HepG2 (cell line): ENCODE data around the gene FYTTD1. TPM values are rescaled to one million over a fixed set of nuclear protein-coding genes. Genes with fewer than 3 reads are reported as not detected.
"Not testable (repeated sequence)": the region's sequence is repeated elsewhere in the genome, so short reads cannot be mapped to it uniquely, and the experiment has no call there.

Source experiments
- ATAC-seq: fragments of 200-7000 bp; cut with Tn5 transposase; 3 replicates; pipeline ENCODE4 v1.9.1; 2020; ENCODE audit warnings: mild to moderate bottlenecking, moderate library complexity
- BruUV-seq: library from RNA; stranded (reverse); fragments of 400-500 nt; replicated peaks from 2 replicates; lab custom pipeline; 2021; lab: Mats Ljungman, UMichigan
- CTCF ChIA-PET: fragments of 300-600 bp; formaldehyde crosslinking; extraction: SDS; loops from one replicate; lab custom pipeline; 2021; ENCODE audit warnings: low total read pairs, inconsistent platforms, low intra/inter-chr PET ratio; lab: Yijun Ruan, JAX
- POLR2A ChIA-PET: fragments of 350-600 bp; sonication (Branson Sonifier 250); formaldehyde crosslinking; loops from one replicate; lab custom pipeline; 2020; ENCODE audit warnings: antibody characterized with exemption, inconsistent platforms; lab: Yijun Ruan, JAX
- DNase-seq: peaks from one replicate; pipeline ENCODE4 v3.0.0-alpha.2; 2015; ENCODE audit warnings: low spot score
- FAIRE-seq: peaks from 3 replicates; lab custom pipeline; 2011; peaks lifted over from hg19 to GRCh38; lab: Jason Lieb, UNC
- H2AFZ ChIP-seq: one replicate; pipeline ENCODE4 v1.6.1; 2011; ENCODE audit warnings: low read length, inconsistent platforms
- H3K27ac ChIP-seq: fragments of 300-600 bp; 3 replicates; pipeline ENCODE4 v1.8.0; 2011; ENCODE audit warnings: mixed run types, mild to moderate bottlenecking, mixed read lengths, low read length, inconsistent platforms; ENCODE audit not compliant: insufficient read depth; ENCODE audit errors: extremely low read length
- H3K27me3 ChIP-seq, 2 experiments: fragments of 200-600 bp in 1 of 2; 2 replicates in 1 of 2; 3 replicates in 1 of 2; pipeline versions ENCODE4 v1.6.0 to v1.8.0; 2011; ENCODE audit warnings: low read length in 2 of 2, mild to moderate bottlenecking in 2 of 2, moderate library complexity in 2 of 2, inconsistent platforms in 1 of 2; ENCODE audit not compliant: insufficient read depth in 2 of 2, control insufficient read depth in 1 of 2
- H3K36me3 ChIP-seq, 2 experiments: fragments of 200-600 bp in 1 of 2; replicated peaks in 1 of 2; 2 replicates in 1 of 2; 3 replicates in 1 of 2; pipeline versions ENCODE4 v1.5.1 to v1.8.0; 2011; ENCODE audit warnings: low read length in 2 of 2, inconsistent platforms in 1 of 2; ENCODE audit not compliant: insufficient read depth in 2 of 2, control insufficient read depth in 1 of 2
- H3K4me1 ChIP-seq: 2 replicates; pipeline ENCODE4 v1.5.1; 2012; ENCODE audit warnings: low read length, inconsistent platforms; ENCODE audit not compliant: insufficient read depth
- H3K4me2 ChIP-seq: 2 replicates; pipeline ENCODE4 v1.6.0; 2011; ENCODE audit warnings: low read depth, low read length, inconsistent platforms
- H3K4me3 ChIP-seq, 3 experiments: fragments of 200-600 bp in 1 of 3; sonication (generic), shearing (Covaris generic) in 1 of 3; replicated peaks in 1 of 3; 2 replicates each; pipeline ENCODE4 v1.5.1; 2011 to 2016; ENCODE audit warnings: low read length in 3 of 3, inconsistent platforms in 2 of 3, low read depth in 2 of 3, mild to moderate bottlenecking in 2 of 3, control low read depth in 1 of 3, mixed read lengths in 1 of 3; ENCODE audit not compliant: insufficient read depth in 1 of 3
- H3K79me2 ChIP-seq: one replicate; pipeline ENCODE4 v1.6.1; 2011; ENCODE audit warnings: low read length, inconsistent platforms; ENCODE audit not compliant: insufficient read depth
- H3K9ac ChIP-seq: 2 replicates; pipeline ENCODE4 v1.6.0; 2011; ENCODE audit warnings: mild to moderate bottlenecking, low read depth, low read length, inconsistent platforms; ENCODE audit not compliant: insufficient read depth
- H3K9me3 ChIP-seq: 2 replicates; pipeline ENCODE4 v1.5.1; 2012; ENCODE audit warnings: mild to moderate bottlenecking, low read length
- H4K20me1 ChIP-seq: 2 replicates; pipeline ENCODE4 v1.6.0; 2011; ENCODE audit warnings: inconsistent platforms, mild to moderate bottlenecking, low read length, moderate library complexity; ENCODE audit not compliant: insufficient read depth
- ASH2L ChIP-seq: fragments of 300-600, 200-600 bp; sonication (generic); IDR thresholded peaks from 2 replicates; pipeline ENCODE4 v1.7.0; 2017; ENCODE audit warnings: low read depth, mild to moderate bottlenecking, moderate library complexity, mixed read lengths, low read length; ENCODE audit not compliant: insufficient read length
- DMTF1 ChIP-seq: sonication (generic); formaldehyde crosslinking; IDR thresholded peaks from 2 replicates; pipeline ENCODE4 v1.4.0; 2020; ENCODE audit warnings: mild to moderate bottlenecking, missing genetic modification reagents
- DR1 ChIP-seq: sonication (generic); formaldehyde crosslinking; IDR thresholded peaks from 2 replicates; pipeline ENCODE4 v1.8.0; 2021; ENCODE audit warnings: mild to moderate bottlenecking, missing genetic modification reagents, inconsistent platforms
- ETV5 ChIP-seq: IDR thresholded peaks from 2 replicates; pipeline ENCODE4 v1.6.1; 2018; ENCODE audit warnings: missing biosample characterization, missing genetic modification reagents, inconsistent platforms, borderline replicate concordance
- HNF1A ChIP-seq, 2 experiments: sonication (generic) in 1 of 2; formaldehyde crosslinking in 1 of 2; IDR thresholded peaks; 2 replicates each; pipeline versions ENCODE4 v1.4.0 to v1.6.1; 2016 to 2020; ENCODE audit warnings: borderline replicate concordance in 1 of 2, low read depth in 1 of 2, mild to moderate bottlenecking in 1 of 2, missing genetic modification reagents in 1 of 2
- REXO4 ChIP-seq: sonication (generic); formaldehyde crosslinking; IDR thresholded peaks from 2 replicates; pipeline ENCODE4 v1.8.0; 2022; ENCODE audit warnings: missing genetic modification reagents, mild to moderate bottlenecking, borderline replicate concordance
- THAP11 ChIP-seq: IDR thresholded peaks from 2 replicates; pipeline ENCODE4 v1.6.1; 2016; ENCODE audit warnings: missing biosample characterization, missing genetic modification reagents
- U2AF1 ChIP-seq: fragments of 200-400 bp; formaldehyde crosslinking; optimal IDR thresholded peaks from 2 replicates; pipeline ENCODE3; 2017; ENCODE audit warnings: mild to moderate bottlenecking, low read depth, low read length
- ZNF3 ChIP-seq: IDR thresholded peaks from 2 replicates; pipeline ENCODE4 v1.7.0; 2017; ENCODE audit warnings: inconsistent platforms
- WGBS: methylation state at CpG from one replicate; pipeline ENCODE4 v1.1.6; 2017; ENCODE audit warnings: low lambda C conversion rate; 5-methylcytosine and 5-hydroxymethylcytosine counted together
- in situ Hi-C: cut with HindIII; loops from 2 replicates; pipeline ENCODE4 v1.10.0; 2017; ENCODE audit warnings: low pct_unique_long_range_greater_than_20kb; ENCODE audit not compliant: extremely low pct_ligation_motif_present
- intact Hi-C: fragments of 100-400 bp; cut with micrococcal nuclease; formaldehyde crosslinking; loops from one replicate; pipeline ENCODE4 v1.10.0; 2022; ENCODE audit not compliant: unreplicated experiment
- polyA plus RNA-seq, 8 experiments: library from polyadenylated mRNA; depleted of rRNA in 3 of 8; stranded (reverse) in 7 of 8; unstranded in 1 of 8; fragments of >200 nt; fragmentation: Illumina TruSeq in 4 of 8; extraction: Trizol in 4 of 8; gene quantifications; 2 replicates each; pipeline versions ENCODE4 v1.2.1 to v1.2.3, GENCODE V29; 2011 to 2016; ENCODE audit warnings: low read depth in 4 of 8, missing spikeins in 1 of 8, mixed read lengths in 1 of 8; ENCODE audit not compliant: insufficient read depth in 1 of 8
- total RNA-seq, 5 experiments: library from RNA; depleted of rRNA; stranded (reverse); fragments of >200 nt; fragmentation: Illumina TruSeq; extraction: Trizol; gene quantifications; 2 replicates each; pipeline ENCODE4 v1.2.3, GENCODE V29; 2016; ENCODE audit warnings: low read depth in 1 of 5

Gene FYTTD1
- total and polyA plus RNA-seq, 2 of the 13 experiments (the other 11 are each of a cell fraction or from before 2014, with no cell fraction given): 6.5 to 28.8 TPM

- H4K20me1 ChIP-seq, ATAC-seq, POLR2A ChIA-PET, H2AFZ ChIP-seq, in situ Hi-C loops, H3K4me1 ChIP-seq, BruUV-seq, H3K9ac ChIP-seq, H3K27me3 ChIP-seq, intact Hi-C loops, H3K36me3 ChIP-seq, H3K4me2 ChIP-seq, H3K4me3 ChIP-seq, H3K27ac ChIP-seq, CTCF ChIA-PET, DNase-seq, H3K9me3 ChIP-seq, FAIRE-seq: not testable (repeated sequence)
- 97% methylated on average over 25 of the region's 27 CpGs for WGBS
- peaks cover 11% of the 10 kb centered on the region for H3K79me2 ChIP-seq
Measured at GRCh38 chr3:197731483-197731882, 18.2 kb upstream of the FYTTD1 start.

GRCh38 chr3:197733042-197733441, 16.6 kb upstream of the FYTTD1 start:
- no peak for DNase-seq
- H3K36me3 ChIP-seq: no peaks in the 10 kb centered on the region
- intact Hi-C loops (no loop called here), in situ Hi-C loops (no loop called here)
- H3K4me2 ChIP-seq: no peak overlapping the region
- BruUV-seq: no TSS peak
- no peak overlapping the region for H2AFZ ChIP-seq
- H3K79me2 ChIP-seq: peaks cover 11% of the 10 kb centered on the region
- peaks cover 14% of the 10 kb centered on the region for H3K4me1 ChIP-seq
- no peaks in the 10 kb centered on the region; a peak in 1 of 5 replicates for H3K27me3 ChIP-seq
- no peak overlapping the region for H3K4me3 ChIP-seq
- 94% methylated on average over 4 of the region's 4 CpGs for WGBS
- FAIRE-seq: no peak
- CTCF ChIA-PET: no interaction called here
- H4K20me1 ChIP-seq: no peaks in the 10 kb centered on the region
- no peak for ATAC-seq
- H3K27ac ChIP-seq: no peak overlapping the region
- H3K9ac ChIP-seq: no peak overlapping the region
- no peaks in the 10 kb centered on the region for H3K9me3 ChIP-seq
- POLR2A ChIA-PET: no interaction called here
- no peak for TF ChIP-seq U2AF1
- TF ChIP-seq DMTF1 (CRISPR knock-in tag): no peak
- no peak for TF ChIP-seq ZNF3
- TF ChIP-seq THAP11: no peak
- TF ChIP-seq HNF1A (IDR thresholded peaks at IDR 0.05; ENCODE audit: low read depth): no peak
- TF ChIP-seq HNF1A (CRISPR knock-in tag; IDR thresholded peaks at IDR 0.05; ENCODE audit: borderline replicate concordance): no peak
- no peak for TF ChIP-seq DR1 (CRISPR knock-in tag)
- no peak for TF ChIP-seq ASH2L
- no peak for TF ChIP-seq ETV5 (CRISPR knock-in tag)
- TF ChIP-seq REXO4 (CRISPR knock-in tag): no peak
